Iris pigment epithelial cell (primary cell): ENCODE results near the gene FHAD1.

Experiments used
- DNase-seq: peaks from one replicate; pipeline ENCODE4 v3.0.0-alpha.2; 2011; ENCODE audit warnings: low read depth

FHAD1 gene

DNA sequence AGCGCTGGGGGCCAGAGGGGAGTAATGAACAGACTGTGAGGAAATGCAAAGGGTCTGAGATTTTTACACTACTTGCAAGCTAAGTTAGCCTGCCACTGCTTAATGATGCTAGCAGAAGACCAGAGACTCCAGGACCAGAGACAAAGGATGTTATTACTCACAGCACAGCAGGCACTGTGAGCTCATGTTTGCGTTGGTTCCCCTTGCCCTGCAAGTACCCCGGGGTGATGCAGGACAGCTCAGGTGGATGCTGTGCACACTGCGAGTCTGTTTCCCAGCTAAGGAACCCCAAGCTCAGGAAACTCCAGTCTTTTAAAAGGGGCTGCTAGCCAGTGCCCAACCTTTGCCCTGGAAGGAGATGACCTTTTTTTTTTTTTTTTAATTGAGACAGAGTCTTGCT lies 1.2 kb downstream of the FHAD1 start:
- DNase-seq, result no peak

DNA sequence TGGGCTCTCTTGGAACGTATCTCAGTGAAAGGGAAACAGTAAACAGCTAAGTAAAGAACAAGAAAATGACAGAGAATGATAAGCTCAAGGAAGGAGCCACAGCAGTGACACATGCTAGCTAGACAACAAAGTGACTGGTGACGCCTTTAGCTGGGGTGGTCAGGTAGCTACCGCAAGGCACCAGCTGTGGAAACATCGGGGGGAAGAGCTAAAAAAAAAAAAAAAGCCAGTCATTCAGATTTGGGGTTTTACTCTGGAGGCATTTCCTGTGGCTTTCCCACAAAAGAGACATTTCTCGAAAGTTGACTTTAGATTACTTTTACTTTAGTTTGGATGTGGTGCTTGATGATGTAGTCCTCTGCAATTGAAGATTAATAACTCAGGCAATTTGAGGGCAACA lies 2.1 kb downstream of the FHAD1 start:
- DNase-seq, result peak; percentile 30

DNA sequence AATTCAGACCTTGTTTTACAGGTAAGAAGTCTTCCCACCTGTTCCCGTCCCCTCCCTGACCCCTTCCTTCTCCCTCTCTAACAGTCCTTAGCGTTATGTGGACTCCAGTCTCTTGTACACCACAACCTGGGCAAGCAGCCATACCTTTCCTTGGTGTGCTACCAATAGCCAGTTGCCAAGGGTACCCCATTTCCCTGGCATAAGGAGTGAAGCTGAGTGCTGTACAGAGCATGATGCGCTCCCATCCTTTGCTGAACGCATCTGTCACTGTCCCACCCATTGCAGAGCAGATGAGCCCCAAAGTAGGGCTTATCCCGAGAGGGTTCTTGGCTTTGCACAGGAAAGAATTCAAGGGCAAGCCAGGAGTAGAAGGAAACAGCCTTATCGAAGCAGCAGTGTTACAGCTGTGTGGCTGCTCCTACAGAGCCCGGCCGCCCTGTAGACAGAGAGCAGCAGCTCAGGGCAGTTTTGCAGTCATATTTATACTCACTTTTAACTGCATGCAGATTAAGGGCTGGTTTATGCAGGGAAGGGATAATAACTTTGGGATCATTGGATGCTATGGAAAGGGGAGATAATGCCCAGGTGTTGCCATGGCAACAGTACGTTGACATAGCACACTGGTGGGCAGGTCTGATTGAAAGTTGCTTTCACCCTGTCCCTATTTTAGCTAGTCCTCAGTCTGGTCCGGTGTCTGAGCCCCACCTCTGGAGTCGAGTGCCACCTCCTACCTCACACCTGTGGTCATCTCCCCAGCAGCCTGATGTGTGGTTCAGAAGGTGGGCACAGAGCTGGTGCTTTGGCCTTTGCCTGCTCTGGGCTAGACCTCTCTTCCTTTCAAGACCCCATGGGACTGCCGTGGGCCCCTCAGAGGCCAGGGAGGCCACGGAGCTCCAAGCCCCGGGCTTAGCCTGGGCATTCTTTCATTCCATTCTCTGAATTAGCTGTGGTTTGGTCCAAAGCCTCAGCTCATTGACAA lies 5.1 kb downstream of the FHAD1 start:
- no peak for DNase-seq

DNA sequence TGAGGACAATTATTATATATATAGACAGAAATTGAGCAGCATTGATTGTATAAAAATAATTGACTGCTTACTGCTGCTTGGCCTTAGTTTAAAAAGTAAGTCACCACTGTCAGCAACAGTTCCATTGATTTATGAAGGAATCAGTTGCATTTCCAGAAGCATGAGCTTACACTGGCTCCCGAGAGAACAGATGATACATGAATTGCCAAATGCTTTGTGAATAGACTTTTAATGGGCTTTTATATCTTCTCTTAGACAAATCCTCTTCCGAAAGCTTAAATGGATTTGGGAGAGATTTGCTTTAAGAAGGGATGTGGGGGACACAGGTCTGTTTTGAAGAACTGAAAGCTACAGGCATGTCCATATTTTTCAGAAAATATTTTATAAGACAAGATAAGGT lies 7.5 kb downstream of the FHAD1 start:
- no peak for DNase-seq

DNA sequence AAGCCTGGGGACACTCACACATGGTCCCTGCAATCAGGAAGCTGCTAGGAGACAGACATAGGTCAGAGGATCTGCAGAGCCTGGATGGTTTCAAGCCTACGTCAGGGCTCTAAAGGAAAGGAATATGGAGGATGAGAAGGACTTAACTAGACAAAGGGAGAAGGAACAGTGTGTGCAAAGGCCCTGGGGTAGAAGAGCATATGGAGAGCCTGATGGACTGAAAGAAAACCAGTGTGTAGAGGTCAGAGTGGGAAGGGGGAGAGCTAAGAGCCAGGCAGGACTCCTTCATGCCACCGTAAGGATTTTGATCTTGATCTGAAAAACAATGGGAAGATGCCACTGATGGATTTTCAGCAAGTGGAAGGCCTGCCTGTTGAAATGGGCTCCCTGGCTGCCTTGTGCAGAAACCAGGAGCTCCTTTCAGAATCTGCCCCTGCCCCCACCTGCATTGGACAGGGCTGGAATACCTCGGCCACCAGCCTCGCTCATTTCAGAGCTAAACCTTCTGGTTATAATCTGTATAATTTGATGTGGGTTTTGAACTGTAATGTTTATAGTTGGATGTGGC lies 8.6 kb downstream of the FHAD1 start:
- DNase-seq, result no peak

DNA sequence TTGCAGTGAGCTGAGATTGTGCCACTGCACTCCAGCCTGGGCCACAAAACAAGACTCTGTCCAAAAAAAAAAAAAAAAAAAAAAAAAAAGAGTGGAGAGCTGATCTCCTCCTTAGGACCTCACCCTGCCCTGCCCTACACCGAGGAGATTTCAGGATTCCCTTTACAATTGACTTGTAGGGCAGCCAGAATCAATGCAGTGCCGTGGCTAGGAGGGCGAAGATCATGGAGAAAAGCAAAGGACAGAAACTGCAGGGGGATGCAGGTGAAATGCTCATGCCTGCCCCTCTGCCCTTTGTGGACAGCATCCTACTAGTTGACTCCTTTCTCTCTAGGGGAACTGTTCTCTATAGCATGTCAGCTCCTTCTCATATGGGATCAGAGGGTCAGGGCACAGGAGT lies 9.6 kb downstream of the FHAD1 start:
- no peak for DNase-seq

DNA sequence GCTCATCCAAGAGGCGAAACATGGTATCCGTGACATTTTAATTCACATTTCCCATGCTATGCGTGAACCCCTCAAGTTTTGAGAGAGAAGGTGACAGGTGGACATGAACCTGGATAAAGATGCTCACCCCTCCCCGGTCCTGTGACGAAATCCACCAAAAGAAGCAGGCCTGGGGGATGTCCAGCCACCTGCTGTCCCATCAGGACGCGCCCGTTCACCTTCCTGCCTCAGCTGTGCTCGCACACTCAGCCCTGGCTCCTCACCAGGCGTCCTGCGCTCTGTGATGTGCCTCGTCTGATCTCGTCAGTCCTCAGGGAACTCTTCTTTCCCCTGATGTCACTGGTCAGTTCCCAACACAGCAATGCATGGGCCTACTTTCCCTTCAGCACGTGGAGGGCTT lies 10.3 kb downstream of the FHAD1 start:
- no peak for DNase-seq

DNA sequence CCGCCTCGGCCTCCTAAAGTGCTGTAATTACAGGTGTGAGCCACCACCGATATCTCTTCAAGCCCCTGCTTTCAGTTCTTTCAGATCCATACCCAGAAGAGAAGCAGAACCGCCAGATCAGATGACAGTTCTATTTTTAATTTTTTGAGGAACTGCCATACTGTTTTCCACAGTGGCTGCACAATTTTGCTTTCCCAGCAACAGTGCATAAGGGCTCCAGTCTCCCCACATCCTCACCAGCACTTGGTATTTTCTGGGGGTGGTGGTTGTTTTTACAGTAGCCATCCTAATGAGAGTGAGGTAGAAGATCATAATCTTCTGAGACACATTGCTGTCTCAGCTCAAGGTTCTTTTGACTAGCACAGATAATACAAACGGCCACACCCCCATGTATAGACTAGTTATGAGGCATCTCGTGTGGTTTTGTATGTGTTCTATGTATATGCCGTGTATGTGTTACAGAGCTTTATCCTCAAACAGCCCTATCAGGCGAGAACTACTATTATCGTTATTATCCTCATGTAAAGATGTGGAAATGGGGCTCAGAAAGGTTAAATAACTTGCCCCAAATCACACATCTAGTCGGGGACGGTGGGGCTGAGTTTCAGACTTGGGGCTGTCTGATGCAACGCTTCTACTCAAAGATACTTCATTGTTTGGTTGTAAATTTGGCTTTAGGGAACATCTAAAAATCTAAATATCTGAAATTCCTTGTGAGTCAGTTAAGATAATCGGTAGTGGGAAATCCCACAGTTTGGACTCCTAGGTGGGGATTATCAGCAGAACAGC lies 12.0 kb downstream of the FHAD1 start:
- DNase-seq, result no peak

DNA sequence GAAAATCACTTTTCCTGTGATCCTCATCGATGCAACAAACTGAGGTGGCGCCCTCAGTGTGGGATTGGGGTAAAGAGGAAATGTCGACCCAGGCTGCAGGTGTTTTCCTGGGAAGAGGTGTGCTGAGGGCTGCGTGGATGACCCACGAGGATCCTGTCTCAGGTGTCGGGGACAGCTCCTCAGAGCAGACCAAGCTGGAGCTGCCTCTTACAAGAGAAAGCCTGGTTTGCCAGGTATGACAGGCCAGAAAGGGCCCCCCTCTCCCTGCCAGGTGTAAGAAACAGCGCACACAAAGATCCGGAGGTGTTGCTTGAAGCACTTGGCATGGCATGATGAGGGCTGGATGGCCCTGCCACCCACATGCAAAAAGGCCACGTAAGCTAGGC lies 12.6 kb downstream of the FHAD1 start:
- no peak for DNase-seq

DNA sequence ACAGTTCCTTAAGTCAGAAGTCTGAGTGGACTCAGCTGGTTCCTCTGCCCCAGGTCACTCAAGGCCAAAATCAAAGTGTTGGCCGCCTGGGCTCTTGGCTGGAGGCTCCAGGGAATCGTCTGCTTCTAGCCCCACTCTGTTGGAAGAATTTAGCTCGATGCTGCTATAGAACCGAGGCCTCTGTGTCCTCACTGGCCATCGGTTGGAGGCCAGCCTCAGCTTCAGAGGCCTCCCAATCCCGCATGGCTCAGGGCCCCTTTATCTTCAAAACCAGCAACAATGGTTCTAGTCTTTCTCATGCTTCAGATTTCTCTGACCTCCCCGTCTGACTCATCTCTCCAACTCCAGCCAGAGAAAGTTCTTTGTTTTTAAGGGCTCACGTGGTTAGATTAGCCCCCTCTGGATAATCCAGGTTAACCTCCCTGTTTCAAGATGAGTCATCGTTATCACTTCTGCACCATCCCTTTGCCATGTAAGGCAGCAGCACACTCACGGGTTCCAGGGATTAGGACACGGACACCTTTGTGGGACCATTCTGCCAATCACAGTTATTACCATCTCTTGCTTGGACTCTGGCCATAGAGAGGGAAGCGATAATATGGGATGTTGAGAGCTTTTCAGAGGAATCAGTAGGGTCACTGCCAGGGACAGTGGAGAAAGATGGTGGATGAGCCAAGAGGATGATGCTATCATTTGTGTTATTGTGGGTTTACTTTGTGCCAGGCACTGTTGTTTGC lies 13.6 kb downstream of the FHAD1 start:
- peak; percentile 71 for DNase-seq

DNA sequence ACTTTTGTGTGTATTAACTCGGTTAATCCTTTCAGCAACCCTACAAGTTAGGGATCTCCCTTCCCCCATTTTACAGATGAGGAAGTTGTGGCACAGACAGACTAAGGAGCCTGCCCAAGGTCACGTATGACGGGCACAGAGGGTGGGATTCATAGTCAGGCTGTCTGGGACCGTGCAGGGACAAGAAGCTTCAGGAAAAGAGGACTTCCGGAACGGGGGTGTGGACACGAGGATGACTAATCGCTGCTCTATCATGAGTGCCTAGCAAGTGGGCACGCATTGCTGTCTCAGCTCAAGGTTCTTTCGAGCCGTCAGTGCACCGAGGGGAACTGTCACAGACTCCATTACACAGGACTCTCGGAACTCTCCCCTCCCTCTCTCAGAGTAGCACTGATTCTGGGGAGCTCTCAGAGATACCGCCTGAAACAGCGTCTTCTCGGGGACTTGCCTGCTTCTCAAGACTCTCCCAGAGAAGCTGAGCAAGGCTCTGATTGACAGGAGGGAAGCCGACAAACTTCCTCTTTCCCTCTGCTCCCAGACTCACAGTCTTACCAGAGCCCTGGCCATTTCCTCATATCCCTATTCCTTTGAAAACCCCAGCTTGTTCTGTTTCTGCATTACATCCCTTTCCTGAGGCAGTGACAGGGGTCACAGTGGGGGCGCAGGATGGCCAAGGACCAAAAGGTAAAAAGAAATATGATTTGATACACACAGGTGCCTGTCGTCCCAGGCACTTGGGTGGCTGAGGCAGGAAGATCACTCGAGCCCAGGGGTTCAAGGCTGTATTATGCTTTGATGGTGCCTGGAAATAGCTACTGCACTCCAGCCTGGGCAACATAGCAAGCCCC lies 14.4 kb downstream of the FHAD1 start:
- DNase-seq, result peak; percentile 18

DNA sequence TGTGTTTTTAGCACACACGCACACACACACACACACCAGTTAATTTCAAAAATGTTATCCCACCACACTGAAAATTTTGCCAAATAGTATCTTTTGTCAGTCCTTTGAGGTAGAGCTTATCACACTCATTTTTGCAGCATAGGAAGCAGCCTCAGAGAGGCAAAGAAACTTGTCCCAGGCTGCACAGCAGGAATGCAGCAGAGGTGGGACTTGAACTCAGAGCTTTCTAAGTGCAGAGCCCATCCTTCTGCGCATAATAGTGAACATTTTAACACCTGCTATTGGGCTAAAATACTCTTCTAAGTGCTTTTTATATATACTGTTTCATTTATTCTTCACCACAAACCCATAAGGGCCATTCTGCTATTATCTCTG lies 15.0 kb downstream of the FHAD1 start:
- DNase-seq, result no peak

DNA sequence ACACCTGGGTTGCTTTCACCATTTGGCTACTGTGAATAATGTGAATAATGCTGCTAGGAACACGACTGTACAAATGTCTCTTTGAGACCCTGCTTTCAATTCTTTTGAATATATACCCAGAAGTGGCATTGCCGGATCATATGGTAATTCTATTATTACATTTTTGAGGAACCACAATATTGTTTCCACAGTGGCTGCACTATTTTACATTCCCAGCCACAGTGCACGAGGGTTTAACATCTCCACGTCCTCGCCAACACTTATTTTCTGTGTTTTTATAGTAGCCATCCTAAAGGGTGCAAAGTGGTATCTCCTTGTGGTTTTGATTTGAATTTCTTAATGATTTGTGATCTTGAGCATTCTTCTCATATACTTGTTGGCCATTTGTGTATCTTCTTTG lies 15.7 kb downstream of the FHAD1 start:
- DNase-seq, result no peak

DNA sequence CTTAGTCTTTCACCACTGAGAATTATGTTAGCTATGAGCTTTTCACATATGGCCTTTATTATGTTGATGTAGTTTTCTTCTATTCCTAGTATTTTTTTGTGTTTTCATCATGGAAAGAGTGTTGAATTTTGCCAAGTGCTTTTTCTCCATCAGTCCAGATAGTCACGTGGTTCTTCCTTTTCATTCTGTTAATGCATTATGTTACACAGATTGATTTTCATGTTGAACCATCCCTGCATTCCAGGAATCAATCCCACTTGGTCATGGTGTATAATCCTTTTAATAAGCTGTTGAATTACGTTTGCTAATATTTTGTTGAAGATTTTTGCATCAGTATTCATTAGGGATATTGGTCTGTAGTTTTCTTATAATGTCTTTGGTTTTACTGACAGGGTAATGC lies 17.7 kb downstream of the FHAD1 start:
- DNase-seq, result no peak

DNA sequence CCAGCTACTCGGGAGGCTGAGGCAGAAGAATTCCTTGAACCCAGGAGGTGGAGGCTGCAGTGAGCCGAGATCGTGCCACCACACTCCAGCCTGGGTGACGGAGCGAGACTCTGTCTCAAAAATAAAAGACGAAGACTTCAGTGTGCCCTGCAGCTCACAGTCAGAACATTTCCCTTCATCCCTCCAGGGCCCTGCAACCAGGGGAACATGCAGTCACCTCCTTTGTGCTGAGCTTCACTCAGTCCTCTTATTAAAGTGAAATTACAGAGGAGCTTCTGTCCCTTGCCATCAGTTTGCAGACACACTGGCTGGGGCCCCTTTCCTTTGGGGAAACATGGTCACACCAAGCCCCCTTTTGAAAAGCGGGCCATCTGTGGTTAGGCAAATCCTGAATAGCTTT lies 24.2 kb downstream of the FHAD1 start:
- DNase-seq, result no peak

DNA sequence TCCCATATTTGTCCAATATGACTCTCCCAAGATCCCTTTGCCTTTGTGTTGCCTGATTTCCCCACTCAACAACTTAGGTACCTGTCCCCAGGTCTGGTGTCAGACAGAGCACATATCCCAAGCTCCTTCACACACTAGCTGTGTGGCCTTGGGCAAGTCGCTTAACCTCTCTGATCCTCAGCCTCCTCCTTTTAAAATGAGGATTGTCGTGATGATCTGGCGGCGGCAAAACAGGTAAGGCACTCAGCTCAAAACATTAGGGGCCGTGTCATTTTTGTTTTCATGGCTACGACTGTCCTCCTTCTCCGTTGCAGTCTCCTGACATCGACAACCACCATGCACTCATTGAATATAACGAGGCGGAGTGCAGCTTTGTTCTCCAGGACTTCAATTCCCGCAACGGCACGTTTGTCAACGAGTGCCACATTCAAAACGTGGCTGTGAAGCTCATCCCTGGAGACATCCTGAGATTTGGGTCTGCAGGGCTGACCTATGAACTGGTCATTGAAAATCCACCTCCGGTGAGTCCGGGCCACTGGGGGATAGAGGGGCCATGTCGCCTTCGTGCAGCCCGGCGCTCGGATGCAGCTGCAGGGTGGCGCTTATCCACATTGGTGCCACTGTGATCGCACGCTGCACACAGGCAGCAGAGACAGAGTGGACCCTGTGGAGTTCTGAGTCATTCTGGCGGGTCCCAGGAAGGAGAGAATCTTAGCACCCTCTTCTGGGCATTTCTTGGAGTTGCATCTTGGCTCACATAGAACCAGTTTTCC lies 25.2 kb downstream of the FHAD1 start:
- peak; percentile 67 for DNase-seq

DNA sequence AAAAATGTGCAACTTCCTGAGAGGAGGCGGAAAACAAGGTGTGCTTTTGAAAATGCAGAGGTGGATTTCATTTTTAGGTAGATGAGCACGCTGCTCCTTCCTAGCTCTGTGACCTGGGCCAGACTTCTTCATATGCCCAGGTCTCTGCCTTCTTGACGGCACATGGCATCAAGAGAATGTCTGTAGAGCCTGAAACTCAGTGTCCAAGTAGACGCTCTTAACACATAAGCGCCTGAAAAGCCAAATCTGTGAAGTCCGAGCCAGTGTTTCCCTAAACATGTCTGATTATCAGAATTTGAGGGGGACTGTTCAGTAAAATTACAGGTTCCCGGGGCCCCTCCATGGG lies 25.7 kb downstream of the FHAD1 start:
- no peak for DNase-seq

DNA sequence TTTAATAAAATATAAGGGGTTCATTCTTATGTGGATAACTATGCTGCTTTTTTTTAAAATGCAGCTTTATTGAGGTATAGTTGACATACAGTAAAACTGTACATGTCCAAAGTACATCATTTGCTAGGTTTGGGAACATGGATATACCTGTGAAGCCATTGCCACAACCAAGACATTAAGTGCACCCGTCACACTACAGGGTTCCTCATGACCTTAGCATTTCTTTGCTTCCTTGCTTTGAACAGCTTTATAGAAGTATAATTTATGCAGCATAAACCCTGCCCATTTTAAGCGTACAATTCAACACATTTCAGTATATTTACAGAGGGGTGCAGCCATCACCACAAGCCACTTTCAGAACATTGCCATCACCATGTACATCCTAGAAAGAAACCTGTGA lies 26.3 kb downstream of the FHAD1 start:
- DNase-seq, result no peak

DNA sequence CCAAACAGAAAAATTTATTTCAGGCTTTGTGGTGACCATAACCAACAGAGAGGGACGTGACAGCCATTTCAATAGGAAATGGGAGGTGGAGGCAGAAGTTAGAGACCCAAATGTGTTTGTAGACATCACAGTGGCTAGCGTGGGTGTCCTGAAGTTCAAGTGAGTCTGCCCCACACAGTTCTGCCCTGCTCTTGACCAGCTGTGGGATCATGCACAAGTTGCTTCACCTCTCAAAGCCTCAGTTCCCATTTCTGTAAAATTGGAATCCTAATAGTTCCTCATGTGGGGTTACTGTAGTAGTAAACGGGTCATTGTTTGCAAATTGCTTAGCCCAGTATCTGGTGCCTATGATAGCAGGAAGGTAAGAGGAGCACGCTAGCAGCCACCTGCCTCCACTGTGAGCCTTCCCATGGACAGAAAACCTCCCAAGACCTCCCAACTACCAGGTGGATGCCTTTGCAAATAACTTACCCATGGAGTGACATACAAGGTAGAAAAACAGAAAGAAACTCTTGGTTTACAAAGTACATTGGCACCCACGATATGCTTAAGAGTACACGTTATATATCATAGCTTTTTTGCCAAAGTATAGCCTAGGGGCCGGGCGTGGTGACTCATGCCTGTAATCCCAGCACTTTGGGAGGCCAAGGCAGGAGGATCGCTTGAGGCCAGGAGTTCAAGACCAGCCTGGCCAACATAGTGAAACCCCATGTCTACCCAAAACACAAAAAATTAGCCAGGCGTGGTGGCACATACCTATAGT lies 29.1 kb downstream of the FHAD1 start:
- no peak for DNase-seq
